H1 (cell line): ENCODE data around the gene ACSF2. TPM values are rescaled to one million over a fixed set of nuclear protein-coding genes. Genes with fewer than 3 reads are reported as not detected.

ENCODE experiments used
- CTCF ChIA-PET: fragments of 300-600 bp; sonication (Branson Sonifier 250); formaldehyde crosslinking; loops from one replicate; lab custom pipeline; 2021; ENCODE audit not compliant: partially characterized antibody; lab: Charles Lee
- POLR2A ChIA-PET: fragments of 300-600 bp; sonication (Branson Sonifier 250); formaldehyde crosslinking; loops from one replicate; lab custom pipeline; 2021; ENCODE audit warnings: inconsistent platforms; ENCODE audit not compliant: partially characterized antibody; lab: Charles Lee
- DNase-seq, 2 experiments: peaks; one replicate each; pipeline versions ENCODE4 v3.0.0 to v3.0.0-alpha.2; 2010 to 2022; ENCODE audit warnings: low spot score in 2 of 2, low read depth in 1 of 2, mixed read lengths in 1 of 2
- FAIRE-seq: peaks from 2 replicates; lab custom pipeline; 2011; peaks lifted over from hg19 to GRCh38; lab: Jason Lieb, UNC
- H2AFZ ChIP-seq: 2 replicates; pipeline ENCODE4 v1.8.1; 2012; ENCODE audit warnings: low read length, inconsistent platforms
- H2AK5ac ChIP-seq: 2 replicates; pipeline ENCODE4 v1.6.1; 2013; ENCODE audit warnings: low read depth, low read length
- H2BK120ac ChIP-seq: replicated peaks from 2 replicates; pipeline ENCODE3; 2013; ENCODE audit warnings: low read depth, low read length, inconsistent platforms
- H2BK12ac ChIP-seq: 2 replicates; pipeline ENCODE4 v1.6.1; 2013; ENCODE audit warnings: low read depth, low read length
- H2BK15ac ChIP-seq: 2 replicates; pipeline ENCODE4 v1.6.1; 2013; ENCODE audit warnings: low read length
- H2BK20ac ChIP-seq: 2 replicates; pipeline ENCODE4 v1.6.1; 2013; ENCODE audit warnings: low read length
- H2BK5ac ChIP-seq: 2 replicates; pipeline ENCODE4 v1.6.1; 2013; ENCODE audit warnings: low read depth, low read length
- H3K14ac ChIP-seq: 2 replicates; pipeline ENCODE4 v1.6.1; 2013; ENCODE audit warnings: inconsistent platforms; ENCODE audit not compliant: insufficient read length
- H3K18ac ChIP-seq: 2 replicates; pipeline ENCODE4 v1.6.1; 2013; ENCODE audit warnings: low read length; ENCODE audit errors: extremely low read depth
- H3K23ac ChIP-seq: 2 replicates; pipeline ENCODE4 v1.6.1; 2013; ENCODE audit warnings: inconsistent platforms; ENCODE audit not compliant: insufficient read length
- H3K23me2 ChIP-seq: 2 replicates; pipeline ENCODE4 v1.6.1; 2013; ENCODE audit warnings: low read depth, low read length
- H3K27ac ChIP-seq: 2 replicates; pipeline ENCODE4 v1.6.1; 2011; ENCODE audit warnings: low read depth, low read length, inconsistent platforms
- H3K27me3 ChIP-seq, 4 experiments: replicated peaks in 1 of 4; 1 replicate in 1 of 4; 2 replicates in 3 of 4; pipeline versions ENCODE4 v1.6.1 to v1.8.1; 2011 to 2013; ENCODE audit warnings: low read length in 3 of 4, mild to moderate bottlenecking in 3 of 4, inconsistent platforms in 2 of 4, mixed read lengths in 2 of 4, moderate library complexity in 1 of 4; ENCODE audit not compliant: control insufficient read depth in 3 of 4, insufficient read depth in 3 of 4; ENCODE audit errors: extremely low read depth in 1 of 4
- H3K36me3 ChIP-seq, 4 experiments: 2 replicates each; pipeline versions ENCODE4 v1.6.1 to v1.8.1; 2011 to 2013; ENCODE audit warnings: mild to moderate bottlenecking in 4 of 4, low read length in 3 of 4, moderate library complexity in 2 of 4, control low read depth in 1 of 4, inconsistent platforms in 1 of 4; ENCODE audit not compliant: insufficient read depth in 4 of 4, control insufficient read depth in 2 of 4
- H3K4ac ChIP-seq: replicated peaks from 2 replicates; pipeline ENCODE3; 2013; ENCODE audit warnings: low read length, low read depth, mixed read lengths, inconsistent platforms; ENCODE audit not compliant: insufficient read length
- H3K4me1 ChIP-seq, 4 experiments: replicated peaks in 1 of 4; 1 replicate in 1 of 4; 2 replicates in 3 of 4; pipeline versions ENCODE4 v1.6.1 to v1.8.1; 2011 to 2013; ENCODE audit warnings: low read length in 3 of 4, inconsistent platforms in 2 of 4, mixed read lengths in 1 of 4; ENCODE audit not compliant: insufficient read depth in 4 of 4, control insufficient read depth in 3 of 4
- H3K4me2 ChIP-seq, 2 experiments: 2 replicates each; pipeline versions ENCODE4 v1.6.1 to v1.8.1; 2011 to 2013; ENCODE audit warnings: low read depth in 2 of 2, low read length in 2 of 2, control low read depth in 1 of 2, inconsistent platforms in 1 of 2, mild to moderate bottlenecking in 1 of 2; ENCODE audit not compliant: insufficient read depth in 1 of 2
- H3K4me3 ChIP-seq, 4 experiments: fragments of 200-600, 300-600 bp in 1 of 4; sonication (generic), shearing (Covaris generic), sonication (Bioruptor Twin) in 1 of 4; 2 replicates each; pipeline versions ENCODE4 v1.5.1 to v1.8.1; 2011 to 2016; ENCODE audit warnings: low read length in 4 of 4, low read depth in 3 of 4, control low read depth in 2 of 4, inconsistent platforms in 2 of 4, mild to moderate bottlenecking in 2 of 4, mixed read lengths in 1 of 4, moderate library complexity in 1 of 4; ENCODE audit not compliant: insufficient read depth in 2 of 4; ENCODE audit errors: extremely low read depth in 1 of 4
- H3K56ac ChIP-seq: replicated peaks from 2 replicates; pipeline ENCODE3; 2013; ENCODE audit warnings: low read depth, mild to moderate bottlenecking, mixed read lengths, low read length, inconsistent platforms; ENCODE audit not compliant: insufficient read length
- H3K79me1 ChIP-seq: 2 replicates; pipeline ENCODE4 v1.6.1; 2013; ENCODE audit warnings: low read depth, low read length, control low read depth
- H3K79me2 ChIP-seq, 2 experiments: 2 replicates each; pipeline versions ENCODE4 v1.6.1 to v1.8.1; 2012 to 2013; ENCODE audit warnings: low read length in 2 of 2, mild to moderate bottlenecking in 2 of 2, inconsistent platforms in 1 of 2; ENCODE audit not compliant: insufficient read depth in 2 of 2, control insufficient read depth in 1 of 2
- H3K9ac ChIP-seq, 4 experiments: replicated peaks in 1 of 4; 1 replicate in 1 of 4; 2 replicates in 3 of 4; pipeline versions ENCODE4 v1.6.1 to v1.8.1; 2011 to 2013; ENCODE audit warnings: low read depth in 3 of 4, low read length in 3 of 4, control low read depth in 2 of 4, mild to moderate bottlenecking in 2 of 4, moderate library complexity in 2 of 4, inconsistent platforms in 1 of 4; ENCODE audit errors: extremely low read depth in 1 of 4
- H3K9me3 ChIP-seq, 2 experiments: 2 replicates each; pipeline versions ENCODE4 v1.6.1 to v1.8.1; 2012 to 2013; ENCODE audit warnings: mild to moderate bottlenecking in 2 of 2, moderate library complexity in 2 of 2, control low read depth in 1 of 2, inconsistent platforms in 1 of 2, low read depth in 1 of 2, low read length in 1 of 2, mixed read lengths in 1 of 2; ENCODE audit not compliant: insufficient read depth in 2 of 2
- H4K20me1 ChIP-seq, 2 experiments: replicated peaks in 1 of 2; 2 replicates each; pipeline versions ENCODE3 to v1.8.1; 2011 to 2013; ENCODE audit warnings: inconsistent platforms in 2 of 2, low read length in 2 of 2, mild to moderate bottlenecking in 1 of 2; ENCODE audit not compliant: insufficient read depth in 2 of 2, control insufficient read depth in 1 of 2
- H4K5ac ChIP-seq: 2 replicates; pipeline ENCODE4 v1.6.1; 2013; ENCODE audit warnings: low read length, low read depth, mixed read lengths, inconsistent platforms; ENCODE audit not compliant: insufficient read length
- H4K8ac ChIP-seq: 2 replicates; pipeline ENCODE4 v1.8.0; 2013; ENCODE audit warnings: mild to moderate bottlenecking, moderate library complexity, low read length, inconsistent platforms; ENCODE audit not compliant: insufficient read depth; ENCODE audit errors: extremely low read depth
- H4K91ac ChIP-seq: replicated peaks from 2 replicates; pipeline ENCODE3; 2013; ENCODE audit warnings: low read length, mixed read lengths, inconsistent platforms; ENCODE audit not compliant: insufficient read length
- EZH2 ChIP-seq: fragments of 200-600 bp; sonication (generic); IDR thresholded peaks from 2 replicates; pipeline ENCODE4 v1.7.1; 2012; ENCODE audit warnings: low read depth, mild to moderate bottlenecking, moderate library complexity, low read length, inconsistent platforms; ENCODE audit not compliant: severe bottlenecking
- HDAC2 ChIP-seq, 2 experiments: fragments of 300-600 bp in 1 of 2; sonication (generic) in 1 of 2; IDR thresholded peaks; 2 replicates each; pipeline ENCODE4 v1.6.1; 2011 to 2012; ENCODE audit warnings: low read depth in 2 of 2, low read length in 2 of 2, mild to moderate bottlenecking in 2 of 2, moderate library complexity in 2 of 2, borderline replicate concordance in 1 of 2, inconsistent platforms in 1 of 2
- KDM5A ChIP-seq: fragments of 200-600 bp; IDR thresholded peaks from 2 replicates; pipeline ENCODE4 v1.7.1; 2012; ENCODE audit warnings: mild to moderate bottlenecking, low read length, inconsistent platforms, mixed read lengths
- POLR2A ChIP-seq, 2 experiments: IDR thresholded peaks; 1 replicate in 1 of 2; 2 replicates in 1 of 2; pipeline ENCODE4 v1.6.1; 2011; ENCODE audit warnings: low read depth in 2 of 2, low read length in 2 of 2, mild to moderate bottlenecking in 2 of 2; ENCODE audit errors: control extremely low read depth in 1 of 2
- POU5F1 ChIP-seq: IDR thresholded peaks from 2 replicates; pipeline ENCODE4 v1.6.1; 2011; ENCODE audit warnings: low read depth, mild to moderate bottlenecking, low read length, moderate library complexity
- SAP30 ChIP-seq: fragments of 300-600 bp; sonication (generic); IDR thresholded peaks from 2 replicates; pipeline ENCODE4 v1.7.1; 2012; ENCODE audit warnings: low read length, moderate library complexity, mild to moderate bottlenecking, inconsistent platforms; ENCODE audit not compliant: insufficient read depth, insufficient replicate concordance
- SP1 ChIP-seq: IDR thresholded peaks from 2 replicates; pipeline ENCODE4 v1.6.1; 2011; ENCODE audit warnings: low read depth, low read length
- SP4 ChIP-seq: IDR thresholded peaks from 2 replicates; pipeline ENCODE4 v1.6.1; 2012; ENCODE audit warnings: low read length, inconsistent platforms
- WGBS, 2 experiments: shearing (Covaris generic) in 1 of 2; methylation state at CpG; one replicate each; pipeline versions ENCODE4 v1.1.6 to v1.1.7; 2013 to 2015; ENCODE audit warnings: low lambda C conversion rate in 2 of 2, mixed read lengths in 2 of 2, inconsistent platforms in 1 of 2, low coverage in 1 of 2, missing lambda C conversion rate in 1 of 2; ENCODE audit not compliant: insufficient replicate concordance in 2 of 2, insufficient coverage in 1 of 2, insufficient read length in 1 of 2; ENCODE audit errors: extremely low coverage in 1 of 2, missing lambda C conversion rate in 1 of 2; 5-methylcytosine and 5-hydroxymethylcytosine counted together
- polyA plus RNA-seq, 7 experiments: library from polyadenylated mRNA; depleted of rRNA in 3 of 7; stranded (reverse) in 5 of 7; unstranded in 2 of 7; fragments of >200 nt in 5 of 7; fragments of 200-250 nt in 2 of 7; gene quantifications; 1 replicate in 5 of 7; 2 replicates in 1 of 7; 4 replicates in 1 of 7; pipeline versions ENCODE4 v1.2.1 to v1.2.3, GENCODE V29; 2011 to 2013; ENCODE audit warnings: missing spikeins in 2 of 7, mixed read lengths in 2 of 7
- total RNA-seq: library from RNA; stranded (reverse); fragmentation: NEBNext Ultra II Directional; extraction: Animal tissue kit (Norgen Biotek cat#: 25700); gene quantifications from 2 replicates; pipeline ENCODE4 v1.2.1, GENCODE V29; 2021
- TF ChIP-seq, protein P1 (sequence below): IDR thresholded peaks from 2 replicates; pipeline ENCODE4 v1.6.1; 2011; ENCODE audit warnings: low read depth, mild to moderate bottlenecking, low read length; ENCODE audit not compliant: insufficient read depth

Gene ACSF2
- total and polyA plus RNA-seq, 2 of the 8 experiments (the other 6 are each of a cell fraction or from before 2014, with no cell fraction given): 14.5 to 16.3 TPM

DNA sequence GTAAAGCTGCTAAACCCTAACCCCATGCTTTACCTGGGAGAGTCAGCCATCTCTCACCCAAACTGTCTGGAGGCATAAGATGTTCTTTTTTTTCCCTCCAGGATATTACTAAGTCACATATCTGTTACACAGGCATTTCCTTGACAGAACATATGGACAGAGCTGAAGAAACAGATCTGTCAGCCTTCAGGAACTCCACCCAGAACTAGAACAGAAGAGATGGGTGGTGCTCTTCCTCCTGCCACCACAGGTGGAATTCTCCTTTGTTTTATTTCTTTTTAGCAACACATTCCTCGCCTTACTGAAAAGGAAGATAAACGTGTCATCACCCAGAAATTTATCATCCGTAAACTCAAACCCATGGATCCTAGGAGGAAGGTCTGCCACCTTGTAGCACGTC is 91.0 kb downstream of the ACSF2 start:
- Histone ChIP-seq H2BK20ac (no peak overlapping the region), H3K27ac (no peak overlapping the region), H3K18ac (no peak overlapping the region), H3K23ac (no peak overlapping the region), H3K4me3 (no peak overlapping the region), H3K14ac (no peak overlapping the region), H4K5ac (no peak overlapping the region), H4K8ac (no peak overlapping the region), H3K9me3 (no peaks in the 10 kb centered on the region), H3K79me1 (no peaks in the 10 kb centered on the region), H3K4ac (no peak overlapping the region), H3K23me2 (no peaks in the 10 kb centered on the region), H2BK5ac (no peak overlapping the region), H3K56ac (no peak overlapping the region), H3K79me2 (no peaks in the 10 kb centered on the region), H3K4me2 (no peak overlapping the region), H3K4me1 (peaks cover 0 to 2% (median 0%) of the 10 kb centered on the region in 4 experiments; a peak in 2 of 7 replicates), H3K9ac (no peak overlapping the region), H4K20me1 (no peaks in the 10 kb centered on the region), H2BK120ac (no peak overlapping the region), H2AK5ac (no peak overlapping the region), H2BK15ac (no peak overlapping the region), H2AFZ (no peak overlapping the region), H3K27me3 (no peaks in the 10 kb centered on the region; a peak in 1 of 7 replicates), H3K36me3 (no peaks in the 10 kb centered on the region), H4K91ac (no peak overlapping the region), H2BK12ac (no peak overlapping the region)
- POLR2A ChIA-PET: interaction anchor here (0.7 kb wide), 1 partner anchor 15 kb away, joined by 3 read pairs; the partner anchor contains the start of gene EPN3
- FAIRE-seq: no peak
- CTCF ChIA-PET: interaction anchor here (0.9 to 2.8 kb wide), 7 partner anchors 11 to 34 kb away, joined by 3 to 11 read pairs (median 4); partner anchors contain the start of gene EPN3
- TF ChIP-seq EZH2 (no peak), POLR2A (IDR thresholded peaks at IDR 0.05; ENCODE audit: control extremely low read depth in 1 of 2, low read depth in 2 of 2, low read length in 2 of 2) (no peak), SP4 (no peak), KDM5A (no peak), POU5F1 (no peak), SP1 (no peak), HDAC2 (IDR thresholded peaks at IDR 0.05; ENCODE audit: borderline replicate concordance in 1 of 2, low read depth in 2 of 2, low read length in 2 of 2) (no peak), SAP30 (no peak)
- TF ChIP-seq, protein P1, sequence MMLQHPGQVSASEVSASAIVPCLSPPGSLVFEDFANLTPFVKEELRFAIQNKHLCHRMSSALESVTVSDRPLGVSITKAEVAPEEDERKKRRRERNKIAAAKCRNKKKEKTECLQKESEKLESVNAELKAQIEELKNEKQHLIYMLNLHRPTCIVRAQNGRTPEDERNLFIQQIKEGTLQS: no peak
- DNase-seq: no peak
- WGBS, 2 experiments: 87% methylated on average over 4 of the region's 4 CpGs; no CpG with 5 or more reads in 1 of the 2 experiments
